Measurements from ENCODE around the gene KANK3. TPM values are rescaled to one million over a fixed set of nuclear protein-coding genes. Genes with fewer than 3 reads are reported as not detected.

Gene KANK3
- polyA plus RNA-seq (1.0 and 2.8 TPM in 2 replicates), polyA minus RNA-seq (0.49 and 1.7 TPM in 2 replicates)

DNA sequence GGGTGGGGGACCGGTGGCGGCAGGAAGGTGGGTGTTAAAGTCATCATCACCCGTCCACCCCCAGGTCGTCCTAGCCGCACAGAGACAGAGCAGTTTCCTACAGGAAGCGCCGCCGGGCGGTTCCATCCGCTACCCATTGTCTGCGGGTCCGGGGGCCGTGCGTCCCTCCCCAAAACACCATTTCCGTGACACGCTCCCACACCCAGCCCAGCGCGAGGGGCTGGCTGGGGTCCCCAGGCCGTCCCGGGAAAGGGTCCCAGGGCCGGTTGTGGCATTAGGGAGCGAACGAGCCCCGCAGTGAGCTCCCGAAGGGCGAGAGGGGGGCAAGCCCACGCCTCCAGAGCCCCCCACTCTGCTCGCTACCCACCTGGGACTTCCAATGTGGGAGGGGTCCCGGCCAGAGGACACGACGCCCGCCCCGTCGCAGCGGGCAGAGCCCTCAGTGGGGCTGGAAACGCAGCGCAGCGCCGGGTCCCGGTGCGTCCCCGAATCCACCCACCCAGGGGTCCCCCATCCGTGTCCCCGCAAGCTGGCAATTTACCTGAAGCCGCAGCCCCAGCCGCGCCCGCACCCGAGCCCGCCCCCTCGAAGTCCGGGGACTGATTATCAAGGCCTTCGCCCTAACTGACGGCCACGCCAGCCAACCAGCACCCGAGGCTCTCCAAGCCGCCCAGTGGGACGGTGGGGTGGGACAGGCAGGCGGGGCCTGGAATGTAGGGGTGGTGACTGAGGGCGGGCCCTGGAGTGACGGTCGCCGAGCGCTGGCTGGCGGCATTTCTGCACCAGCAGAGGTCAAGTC is at the start of gene KANK3:
TSS of gene KANK3 (minus strand) at position 579 of the 799 bp plus-strand sequence. CDS start 5,434 bp downstream, outside the sequence.
- TF ChIP-seq EP300 (conservative IDR thresholded peaks at IDR 0.05; ENCODE audit: poor library complexity, severe bottlenecking), result no peak
- peak; percentile 34 for TF ChIP-seq EZH2 (IDR thresholded peaks at IDR 0.05; ENCODE audit: borderline replicate concordance, insufficient read depth, low read length, poor library complexity, severe bottlenecking)
- Histone ChIP-seq H3K79me2 (replicated peaks; ENCODE audit: insufficient read depth, low read length) (no peaks in the 10 kb centered on the region), H3K9me2 (ENCODE audit: insufficient read depth, low read length) (no peaks in the 10 kb centered on the region), H3K9ac (ENCODE audit: low read length) (no peak within 1 kb of the TSS), H3K27ac (ENCODE audit: low read length) (no peak within 1 kb of the TSS), H3F3A (ENCODE audit: insufficient read depth, low read length, poor library complexity, severe bottlenecking) (no peaks in the 10 kb centered on the region), H2AFZ (ENCODE audit: low read depth, low read length) (no peak within 1 kb of the TSS), H3K36me3 (ENCODE audit: insufficient read depth, low read length) (no peaks in the 10 kb centered on the region), H4K20me1 (ENCODE audit: insufficient read depth) (no peaks in the 10 kb centered on the region), H3K27me3 (ENCODE audit: insufficient read depth, low read depth, low read length) (peaks cover 34% of the 10 kb centered on the region), H3K9me3 (ENCODE audit: low read length) (no peaks in the 10 kb centered on the region), H3K4me2 (ENCODE audit: low read length) (no peak within 1 kb of the TSS), H3K4me3 (ENCODE audit: low read length) (peak within 1 kb of the TSS; percentile 31)

DNA sequence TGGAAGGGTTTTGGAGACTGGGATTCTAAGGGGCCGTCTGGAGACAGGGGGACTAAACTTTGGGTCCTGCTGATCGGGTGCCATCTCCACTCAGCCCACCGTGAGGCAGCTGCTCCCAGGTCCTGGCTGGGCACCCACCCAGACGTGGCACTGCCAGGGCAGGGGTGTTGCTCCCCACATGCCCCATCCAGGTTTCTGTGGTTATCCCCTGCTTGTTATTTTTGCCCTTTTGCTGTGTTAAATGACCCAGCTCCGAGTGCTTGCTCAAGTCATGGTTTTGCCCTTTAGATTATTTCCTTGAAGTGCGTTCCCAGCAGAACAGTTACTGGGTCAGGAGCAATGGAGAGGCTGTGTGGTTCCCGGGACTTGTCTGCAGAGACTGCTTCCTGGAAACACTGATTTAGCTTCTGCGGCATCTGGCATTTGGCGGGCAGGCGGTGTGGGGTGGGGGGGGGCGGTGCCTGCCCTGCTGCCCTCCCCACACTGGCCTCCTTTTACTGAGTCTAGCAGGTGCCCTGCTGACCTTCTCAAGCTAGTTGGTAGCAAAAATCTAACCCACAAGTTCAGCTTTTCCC is 49.0 kb upstream of the KANK3 start:
- peaks cover 37% of the 10 kb centered on the region for H4K20me1 ChIP-seq (ENCODE audit: insufficient read depth)
- no peaks in the 10 kb centered on the region for H3K36me3 ChIP-seq (ENCODE audit: insufficient read depth, low read length)
- no peak for TF ChIP-seq TAF1 (IDR thresholded peaks at IDR 0.05; ENCODE audit: low read depth)
- TF ChIP-seq, protein P1, sequence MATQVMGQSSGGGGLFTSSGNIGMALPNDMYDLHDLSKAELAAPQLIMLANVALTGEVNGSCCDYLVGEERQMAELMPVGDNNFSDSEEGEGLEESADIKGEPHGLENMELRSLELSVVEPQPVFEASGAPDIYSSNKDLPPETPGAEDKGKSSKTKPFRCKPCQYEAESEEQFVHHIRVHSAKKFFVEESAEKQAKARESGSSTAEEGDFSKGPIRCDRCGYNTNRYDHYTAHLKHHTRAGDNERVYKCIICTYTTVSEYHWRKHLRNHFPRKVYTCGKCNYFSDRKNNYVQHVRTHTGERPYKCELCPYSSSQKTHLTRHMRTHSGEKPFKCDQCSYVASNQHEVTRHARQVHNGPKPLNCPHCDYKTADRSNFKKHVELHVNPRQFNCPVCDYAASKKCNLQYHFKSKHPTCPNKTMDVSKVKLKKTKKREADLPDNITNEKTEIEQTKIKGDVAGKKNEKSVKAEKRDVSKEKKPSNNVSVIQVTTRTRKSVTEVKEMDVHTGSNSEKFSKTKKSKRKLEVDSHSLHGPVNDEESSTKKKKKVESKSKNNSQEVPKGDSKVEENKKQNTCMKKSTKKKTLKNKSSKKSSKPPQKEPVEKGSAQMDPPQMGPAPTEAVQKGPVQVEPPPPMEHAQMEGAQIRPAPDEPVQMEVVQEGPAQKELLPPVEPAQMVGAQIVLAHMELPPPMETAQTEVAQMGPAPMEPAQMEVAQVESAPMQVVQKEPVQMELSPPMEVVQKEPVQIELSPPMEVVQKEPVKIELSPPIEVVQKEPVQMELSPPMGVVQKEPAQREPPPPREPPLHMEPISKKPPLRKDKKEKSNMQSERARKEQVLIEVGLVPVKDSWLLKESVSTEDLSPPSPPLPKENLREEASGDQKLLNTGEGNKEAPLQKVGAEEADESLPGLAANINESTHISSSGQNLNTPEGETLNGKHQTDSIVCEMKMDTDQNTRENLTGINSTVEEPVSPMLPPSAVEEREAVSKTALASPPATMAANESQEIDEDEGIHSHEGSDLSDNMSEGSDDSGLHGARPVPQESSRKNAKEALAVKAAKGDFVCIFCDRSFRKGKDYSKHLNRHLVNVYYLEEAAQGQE (IDR thresholded peaks at IDR 0.05; ENCODE audit: borderline replicate concordance), result no peak
- no peak for TF ChIP-seq SMC3 (conservative IDR thresholded peaks at IDR 0.05; ENCODE audit: poor library complexity)
- TF ChIP-seq, protein P2, sequence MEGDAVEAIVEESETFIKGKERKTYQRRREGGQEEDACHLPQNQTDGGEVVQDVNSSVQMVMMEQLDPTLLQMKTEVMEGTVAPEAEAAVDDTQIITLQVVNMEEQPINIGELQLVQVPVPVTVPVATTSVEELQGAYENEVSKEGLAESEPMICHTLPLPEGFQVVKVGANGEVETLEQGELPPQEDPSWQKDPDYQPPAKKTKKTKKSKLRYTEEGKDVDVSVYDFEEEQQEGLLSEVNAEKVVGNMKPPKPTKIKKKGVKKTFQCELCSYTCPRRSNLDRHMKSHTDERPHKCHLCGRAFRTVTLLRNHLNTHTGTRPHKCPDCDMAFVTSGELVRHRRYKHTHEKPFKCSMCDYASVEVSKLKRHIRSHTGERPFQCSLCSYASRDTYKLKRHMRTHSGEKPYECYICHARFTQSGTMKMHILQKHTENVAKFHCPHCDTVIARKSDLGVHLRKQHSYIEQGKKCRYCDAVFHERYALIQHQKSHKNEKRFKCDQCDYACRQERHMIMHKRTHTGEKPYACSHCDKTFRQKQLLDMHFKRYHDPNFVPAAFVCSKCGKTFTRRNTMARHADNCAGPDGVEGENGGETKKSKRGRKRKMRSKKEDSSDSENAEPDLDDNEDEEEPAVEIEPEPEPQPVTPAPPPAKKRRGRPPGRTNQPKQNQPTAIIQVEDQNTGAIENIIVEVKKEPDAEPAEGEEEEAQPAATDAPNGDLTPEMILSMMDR (IDR thresholded peaks at IDR 0.05; ENCODE audit: poor library complexity, severe bottlenecking), result no peak
- no peak for TF ChIP-seq RAD21 (conservative IDR thresholded peaks at IDR 0.05)
- no peak for TF ChIP-seq MXI1 (conservative IDR thresholded peaks at IDR 0.05; ENCODE audit: poor library complexity, severe bottlenecking)
- no peak for TF ChIP-seq EP300 (conservative IDR thresholded peaks at IDR 0.05; ENCODE audit: poor library complexity, severe bottlenecking)
- TF ChIP-seq POLR2AphosphoS5 (IDR thresholded peaks at IDR 0.05), result no peak
- TF ChIP-seq EZH2 (IDR thresholded peaks at IDR 0.05; ENCODE audit: borderline replicate concordance, insufficient read depth, low read length, poor library complexity, severe bottlenecking), result no peak
- peaks cover 60% of the 10 kb centered on the region for H3K79me2 ChIP-seq (replicated peaks; ENCODE audit: insufficient read depth, low read length)
- H3K27me3 ChIP-seq (ENCODE audit: insufficient read depth, low read depth, low read length), result no peaks in the 10 kb centered on the region
- H3K9ac ChIP-seq (ENCODE audit: low read length), result no peak overlapping the region
- no peaks in the 10 kb centered on the region for H3F3A ChIP-seq (ENCODE audit: insufficient read depth, low read length, poor library complexity, severe bottlenecking)
- no peak overlapping the region for H3K27ac ChIP-seq (ENCODE audit: low read length)
- H3K4me2 ChIP-seq (ENCODE audit: low read length), result no peak overlapping the region
- H3K9me2 ChIP-seq (ENCODE audit: insufficient read depth, low read length), result no peaks in the 10 kb centered on the region
- H3K4me3 ChIP-seq (ENCODE audit: low read length), result peak overlapping the region; percentile 71
- no peak overlapping the region for H2AFZ ChIP-seq (ENCODE audit: low read depth, low read length)
- no peaks in the 10 kb centered on the region for H3K9me3 ChIP-seq (ENCODE audit: low read length)

Measured in neural cell (in vitro differentiated cells).